ENCODE data around the gene NFATC4.

The NFATC4 gene

GRCh38 chr14:24368562-24369252 lies 723 bp downstream of the NFATC4 start:
- no peaks in the 10 kb centered on the region for H4K20me1 ChIP-seq (ENCODE audit: insufficient read depth, low read length)
- peak; percentile 60; the same call in 2 of the 3 replicates for ATAC-seq (ENCODE audit: insufficient read depth, low read depth)
- H3K4me1 ChIP-seq (ENCODE audit: insufficient read depth, low read length): no peaks in the 10 kb centered on the region
- peaks cover 55% of the 10 kb centered on the region for H3K27me3 ChIP-seq (ENCODE audit: insufficient read depth, low read length, poor library complexity)
- no peak for TF ChIP-seq CTCF (IDR thresholded peaks at IDR 0.05; ENCODE audit: borderline replicate concordance, extremely low read depth, low read length, poor library complexity, severe bottlenecking)
- no peak for TF ChIP-seq EZH2 (IDR thresholded peaks at IDR 0.05; ENCODE audit: borderline replicate concordance, low read depth, low read length, severe bottlenecking)
- H3K27ac ChIP-seq (ENCODE audit: low read length): no peak overlapping the region
- no peaks in the 10 kb centered on the region for H3K79me2 ChIP-seq (ENCODE audit: insufficient read depth, low read length)
- no peak overlapping the region for H3K9ac ChIP-seq (ENCODE audit: low read depth, low read length)
- H3K36me3 ChIP-seq (ENCODE audit: insufficient read depth, low read length): no peaks in the 10 kb centered on the region
- no peak overlapping the region for H3K4me3 ChIP-seq (ENCODE audit: low read depth in 1 of 2, low read length in 2 of 2)
- H3K4me2 ChIP-seq (ENCODE audit: insufficient read depth, low read length): no peak overlapping the region; the same call in 1 of the 2 replicates
- no peak overlapping the region for H2AFZ ChIP-seq (ENCODE audit: low read depth, low read length)
- DNase-seq: peak; percentile 27
- H3K9me3 ChIP-seq (ENCODE audit: insufficient read depth, low read length, severe bottlenecking): no peaks in the 10 kb centered on the region

GRCh38 chr14:24369463-24369862 lies 1.5 kb downstream of the NFATC4 start:
- Histone ChIP-seq H3K79me2 (ENCODE audit: insufficient read depth, low read length) (no peaks in the 10 kb centered on the region), H3K36me3 (ENCODE audit: insufficient read depth, low read length) (no peaks in the 10 kb centered on the region), H3K4me2 (ENCODE audit: insufficient read depth, low read length) (no peak overlapping the region), H4K20me1 (ENCODE audit: insufficient read depth, low read length) (no peaks in the 10 kb centered on the region), H3K4me1 (ENCODE audit: insufficient read depth, low read length) (no peaks in the 10 kb centered on the region), H3K27me3 (ENCODE audit: insufficient read depth, low read length, poor library complexity) (peaks cover 55% of the 10 kb centered on the region), H2AFZ (ENCODE audit: low read depth, low read length) (no peak overlapping the region), H3K9me3 (ENCODE audit: insufficient read depth, low read length, severe bottlenecking) (no peaks in the 10 kb centered on the region), H3K27ac (ENCODE audit: low read length) (no peak overlapping the region), H3K9ac (ENCODE audit: low read depth, low read length) (no peak overlapping the region), H3K4me3 (ENCODE audit: low read depth in 1 of 2, low read length in 2 of 2) (no peak overlapping the region)
- no peak for DNase-seq
- no peak for TF ChIP-seq EZH2 (IDR thresholded peaks at IDR 0.05; ENCODE audit: borderline replicate concordance, low read depth, low read length, severe bottlenecking)
- no peak for TF ChIP-seq CTCF (IDR thresholded peaks at IDR 0.05; ENCODE audit: borderline replicate concordance, extremely low read depth, low read length, poor library complexity, severe bottlenecking)
- no peak for ATAC-seq (ENCODE audit: insufficient read depth, low read depth)

- Histone ChIP-seq H3K9ac (ENCODE audit: low read depth, low read length) (no peak overlapping the region), H3K79me2 (ENCODE audit: insufficient read depth, low read length) (no peaks in the 10 kb centered on the region), H3K4me3 (ENCODE audit: low read depth in 1 of 2, low read length in 2 of 2) (no peak overlapping the region), H3K9me3 (ENCODE audit: insufficient read depth, low read length, severe bottlenecking) (no peaks in the 10 kb centered on the region), H2AFZ (ENCODE audit: low read depth, low read length) (no peak overlapping the region), H3K27me3 (ENCODE audit: insufficient read depth, low read length, poor library complexity) (peaks cover 55% of the 10 kb centered on the region), H3K36me3 (ENCODE audit: insufficient read depth, low read length) (no peaks in the 10 kb centered on the region), H3K4me1 (ENCODE audit: insufficient read depth, low read length) (no peaks in the 10 kb centered on the region), H3K4me2 (ENCODE audit: insufficient read depth, low read length) (no peak overlapping the region), H4K20me1 (ENCODE audit: insufficient read depth, low read length) (no peaks in the 10 kb centered on the region), H3K27ac (ENCODE audit: low read length) (no peak overlapping the region)
- no peak for TF ChIP-seq CTCF (IDR thresholded peaks at IDR 0.05; ENCODE audit: borderline replicate concordance, extremely low read depth, low read length, poor library complexity, severe bottlenecking)
- no peak for TF ChIP-seq EZH2 (IDR thresholded peaks at IDR 0.05; ENCODE audit: borderline replicate concordance, low read depth, low read length, severe bottlenecking)
- ATAC-seq (ENCODE audit: insufficient read depth, low read depth) (no peak), DNase-seq (no peak)
Observed at GRCh38 chr14:24369907-24370687, 2.1 kb downstream of the NFATC4 start.

All from DND-41 (cell line).